Type B pancreatic cell (in vitro differentiated cells): Measurements from ENCODE around the gene CHRNB4. TPM values are rescaled to one million over a fixed set of nuclear protein-coding genes. Genes with fewer than 3 reads are reported as not detected.

Experiments
- DNase-seq: peaks from one replicate; pipeline ENCODE4 v3.0.0; 2021; ENCODE audit warnings: mixed read lengths; ENCODE audit not compliant: unreplicated experiment; ENCODE audit errors: extremely low spot score
- H3K27ac Mint-ChIP-seq: 2 replicates; pipeline ENCODE4 v1.8.0; 2021; ENCODE audit warnings: mild to moderate bottlenecking, mixed read lengths
- H3K27me3 Mint-ChIP-seq: 2 replicates; pipeline ENCODE4 v1.8.0; 2021; ENCODE audit warnings: mixed read lengths
- H3K36me3 Mint-ChIP-seq: 2 replicates; pipeline ENCODE4 v1.8.0; 2021; ENCODE audit warnings: mixed read lengths
- H3K4me1 Mint-ChIP-seq: one replicate; pipeline ENCODE4 v1.8.0; 2021; ENCODE audit warnings: mixed read lengths; ENCODE audit not compliant: unreplicated experiment
- H3K4me3 Mint-ChIP-seq: 2 replicates; pipeline ENCODE4 v1.8.0; 2021; ENCODE audit warnings: mild to moderate bottlenecking, mixed read lengths
- H3K9me3 Mint-ChIP-seq: 2 replicates; pipeline ENCODE4 v1.8.0; 2021; ENCODE audit warnings: mixed read lengths
- total RNA-seq: library from RNA; stranded (reverse); gene quantifications from 2 replicates; pipeline ENCODE4 v1.2.1, GENCODE V29; 2021; ENCODE audit warnings: low replicate concordance
- TF ChIP-seq, protein P1 (sequence below): fragments of 200-600 bp; sonication (generic); conservative IDR thresholded peaks from 2 replicates; pipeline ENCODE4 v1.5.0; 2021; ENCODE audit warnings: antibody characterized with exemption, mild to moderate bottlenecking

CHRNB4 gene
- total RNA-seq, 1 donor from 2014 or later: 3.8 TPM

- no peak for DNase-seq
- H3K4me1 Mint-ChIP-seq: peaks cover 7% of the 10 kb centered on the region
- H3K9me3 Mint-ChIP-seq: peaks cover 3% of the 10 kb centered on the region
- TF ChIP-seq, protein P1, sequence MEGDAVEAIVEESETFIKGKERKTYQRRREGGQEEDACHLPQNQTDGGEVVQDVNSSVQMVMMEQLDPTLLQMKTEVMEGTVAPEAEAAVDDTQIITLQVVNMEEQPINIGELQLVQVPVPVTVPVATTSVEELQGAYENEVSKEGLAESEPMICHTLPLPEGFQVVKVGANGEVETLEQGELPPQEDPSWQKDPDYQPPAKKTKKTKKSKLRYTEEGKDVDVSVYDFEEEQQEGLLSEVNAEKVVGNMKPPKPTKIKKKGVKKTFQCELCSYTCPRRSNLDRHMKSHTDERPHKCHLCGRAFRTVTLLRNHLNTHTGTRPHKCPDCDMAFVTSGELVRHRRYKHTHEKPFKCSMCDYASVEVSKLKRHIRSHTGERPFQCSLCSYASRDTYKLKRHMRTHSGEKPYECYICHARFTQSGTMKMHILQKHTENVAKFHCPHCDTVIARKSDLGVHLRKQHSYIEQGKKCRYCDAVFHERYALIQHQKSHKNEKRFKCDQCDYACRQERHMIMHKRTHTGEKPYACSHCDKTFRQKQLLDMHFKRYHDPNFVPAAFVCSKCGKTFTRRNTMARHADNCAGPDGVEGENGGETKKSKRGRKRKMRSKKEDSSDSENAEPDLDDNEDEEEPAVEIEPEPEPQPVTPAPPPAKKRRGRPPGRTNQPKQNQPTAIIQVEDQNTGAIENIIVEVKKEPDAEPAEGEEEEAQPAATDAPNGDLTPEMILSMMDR: no peak
- no peak overlapping the region for H3K27ac Mint-ChIP-seq
- H3K36me3 Mint-ChIP-seq: no peaks in the 10 kb centered on the region
- H3K27me3 Mint-ChIP-seq: peaks cover 22% of the 10 kb centered on the region
- H3K4me3 Mint-ChIP-seq: no peak overlapping the region
Measured at GRCh38 chr15:78637776-78638435, 3.1 kb downstream of the CHRNB4 start.

DNA sequence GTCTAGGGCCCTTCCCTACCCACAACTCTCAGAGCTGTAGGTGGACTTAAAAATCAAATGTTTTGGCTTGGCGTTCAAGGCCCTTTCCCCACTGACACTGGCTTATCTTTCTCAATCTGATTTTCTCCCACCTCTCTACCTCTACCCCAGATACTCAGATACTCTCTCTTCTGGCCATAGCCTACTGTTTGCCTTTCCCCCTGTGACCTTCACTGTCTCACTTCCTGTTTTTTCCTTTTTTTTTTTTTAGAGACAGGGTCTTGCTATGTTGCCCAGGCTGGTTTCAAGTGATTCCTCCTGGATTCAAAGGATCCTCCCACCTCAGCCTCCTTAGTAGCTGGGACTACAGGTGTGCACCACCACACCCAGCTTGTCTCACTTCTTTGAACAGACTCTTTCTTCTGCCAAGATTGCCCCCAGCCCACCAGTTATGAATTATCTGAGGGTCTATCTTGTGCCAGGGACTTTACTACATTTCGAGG lies 4.6 kb downstream of the CHRNB4 start:
- peaks cover 7% of the 10 kb centered on the region for H3K4me1 Mint-ChIP-seq
- no peak for DNase-seq
- no peak overlapping the region for H3K4me3 Mint-ChIP-seq
- H3K9me3 Mint-ChIP-seq: peaks cover 7% of the 10 kb centered on the region
- H3K27ac Mint-ChIP-seq: no peak overlapping the region
- H3K27me3 Mint-ChIP-seq: peaks cover 26% of the 10 kb centered on the region
- no peaks in the 10 kb centered on the region for H3K36me3 Mint-ChIP-seq
- TF ChIP-seq, protein P1: no peak

DNA sequence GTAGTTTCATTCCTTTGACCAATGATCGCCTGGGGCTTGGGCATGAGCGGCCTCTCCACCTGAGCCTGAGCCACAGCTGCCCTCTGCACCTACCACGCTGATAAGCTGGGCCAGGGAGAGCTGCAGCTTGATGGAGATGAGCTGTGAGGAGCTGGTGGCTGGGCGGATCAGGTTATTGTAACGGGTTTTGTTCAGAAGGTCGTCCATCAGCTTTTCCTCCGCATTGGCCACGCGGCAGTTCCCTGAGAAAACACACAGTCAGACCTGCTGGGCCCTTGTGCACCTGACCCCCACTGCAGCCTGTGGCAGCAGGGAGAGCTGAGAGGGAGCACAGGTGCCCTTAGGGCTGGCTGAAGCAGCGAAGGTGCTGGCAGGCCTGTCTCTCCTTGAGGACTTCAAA lies 5.7 kb downstream of the CHRNB4 start:
- no peak overlapping the region for H3K27ac Mint-ChIP-seq
- TF ChIP-seq, protein P1: no peak
- no peak overlapping the region for H3K4me3 Mint-ChIP-seq
- peaks cover 7% of the 10 kb centered on the region for H3K4me1 Mint-ChIP-seq
- no peaks in the 10 kb centered on the region for H3K36me3 Mint-ChIP-seq
- peaks cover 7% of the 10 kb centered on the region for H3K9me3 Mint-ChIP-seq
- H3K27me3 Mint-ChIP-seq: peaks cover 23% of the 10 kb centered on the region
- no peak for DNase-seq

- TF ChIP-seq, protein P1: no peak
- Mint-ChIP-seq H3K27me3 (peaks cover 27% of the 10 kb centered on the region), H3K4me1 (peaks cover 7% of the 10 kb centered on the region), H3K27ac (no peak overlapping the region), H3K4me3 (no peak overlapping the region), H3K36me3 (no peaks in the 10 kb centered on the region), H3K9me3 (peaks cover 7% of the 10 kb centered on the region)
- no peak for DNase-seq
Measured at GRCh38 chr15:78634210-78635145, 6.5 kb downstream of the CHRNB4 start.

- Mint-ChIP-seq H3K4me1 (no peaks in the 10 kb centered on the region), H3K27ac (no peak overlapping the region), H3K36me3 (no peaks in the 10 kb centered on the region), H3K27me3 (peaks cover 36% of the 10 kb centered on the region), H3K4me3 (no peak overlapping the region), H3K9me3 (peaks cover 7% of the 10 kb centered on the region)
- DNase-seq: no peak
- TF ChIP-seq, protein P1: no peak
Measured at GRCh38 chr15:78633348-78633747, 7.7 kb downstream of the CHRNB4 start.
